NB4 (cell line): ENCODE measurements around the gene RAB3C.

Experiments used
- DNase-seq: peaks from one replicate; pipeline ENCODE4 v3.0.0; 2010; ENCODE audit warnings: low read depth
- H3K4me3 ChIP-seq: one replicate; pipeline ENCODE4 v1.5.1; 2011; ENCODE audit warnings: mild to moderate bottlenecking, low read depth, low read length, moderate library complexity
- MYC ChIP-seq: IDR thresholded peaks from 2 replicates; pipeline ENCODE4 v1.6.1; 2011; ENCODE audit warnings: low read depth, low read length
- POLR2A ChIP-seq: IDR thresholded peaks from 2 replicates; pipeline ENCODE4 v1.6.1; 2011; ENCODE audit warnings: mild to moderate bottlenecking; ENCODE audit not compliant: insufficient read length; ENCODE audit errors: extremely low read depth
- TF ChIP-seq, protein P1 (sequence below): IDR thresholded peaks from 2 replicates; pipeline ENCODE4 v1.6.1; 2011; ENCODE audit warnings: low read depth, low read length
- TF ChIP-seq, protein P2 (sequence below): IDR thresholded peaks from one replicate; pipeline ENCODE4 v1.5.1; 2012; ENCODE audit warnings: low read depth, low read length

Gene RAB3C

DNA sequence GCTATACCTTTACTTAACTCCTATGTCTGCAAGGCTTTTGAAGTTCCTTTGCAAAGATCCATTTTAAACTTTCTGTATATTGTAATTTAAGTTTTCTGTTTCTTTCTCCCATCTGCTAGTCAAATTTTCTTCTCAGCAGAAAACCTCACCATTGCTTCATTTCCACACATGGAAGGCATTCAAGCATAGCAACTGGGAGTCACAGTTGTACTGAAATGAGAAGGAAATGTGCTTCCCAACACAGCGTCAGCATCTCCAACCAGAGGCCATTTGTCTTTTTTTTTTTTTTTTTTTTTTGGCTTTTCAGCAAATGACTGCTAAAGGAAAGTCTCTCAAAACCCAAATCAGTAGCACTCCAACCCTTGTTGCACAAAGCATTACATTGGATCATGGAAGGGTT, 92.5 kb downstream of the RAB3C start:
- TF ChIP-seq POLR2A = no peak
- TF ChIP-seq, protein P1, sequence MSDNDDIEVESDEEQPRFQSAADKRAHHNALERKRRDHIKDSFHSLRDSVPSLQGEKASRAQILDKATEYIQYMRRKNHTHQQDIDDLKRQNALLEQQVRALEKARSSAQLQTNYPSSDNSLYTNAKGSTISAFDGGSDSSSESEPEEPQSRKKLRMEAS = no peak
- TF ChIP-seq, protein P2, sequence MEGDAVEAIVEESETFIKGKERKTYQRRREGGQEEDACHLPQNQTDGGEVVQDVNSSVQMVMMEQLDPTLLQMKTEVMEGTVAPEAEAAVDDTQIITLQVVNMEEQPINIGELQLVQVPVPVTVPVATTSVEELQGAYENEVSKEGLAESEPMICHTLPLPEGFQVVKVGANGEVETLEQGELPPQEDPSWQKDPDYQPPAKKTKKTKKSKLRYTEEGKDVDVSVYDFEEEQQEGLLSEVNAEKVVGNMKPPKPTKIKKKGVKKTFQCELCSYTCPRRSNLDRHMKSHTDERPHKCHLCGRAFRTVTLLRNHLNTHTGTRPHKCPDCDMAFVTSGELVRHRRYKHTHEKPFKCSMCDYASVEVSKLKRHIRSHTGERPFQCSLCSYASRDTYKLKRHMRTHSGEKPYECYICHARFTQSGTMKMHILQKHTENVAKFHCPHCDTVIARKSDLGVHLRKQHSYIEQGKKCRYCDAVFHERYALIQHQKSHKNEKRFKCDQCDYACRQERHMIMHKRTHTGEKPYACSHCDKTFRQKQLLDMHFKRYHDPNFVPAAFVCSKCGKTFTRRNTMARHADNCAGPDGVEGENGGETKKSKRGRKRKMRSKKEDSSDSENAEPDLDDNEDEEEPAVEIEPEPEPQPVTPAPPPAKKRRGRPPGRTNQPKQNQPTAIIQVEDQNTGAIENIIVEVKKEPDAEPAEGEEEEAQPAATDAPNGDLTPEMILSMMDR = no peak
- no peak for TF ChIP-seq MYC
- no peak for DNase-seq
- no peak overlapping the region for H3K4me3 ChIP-seq

DNA sequence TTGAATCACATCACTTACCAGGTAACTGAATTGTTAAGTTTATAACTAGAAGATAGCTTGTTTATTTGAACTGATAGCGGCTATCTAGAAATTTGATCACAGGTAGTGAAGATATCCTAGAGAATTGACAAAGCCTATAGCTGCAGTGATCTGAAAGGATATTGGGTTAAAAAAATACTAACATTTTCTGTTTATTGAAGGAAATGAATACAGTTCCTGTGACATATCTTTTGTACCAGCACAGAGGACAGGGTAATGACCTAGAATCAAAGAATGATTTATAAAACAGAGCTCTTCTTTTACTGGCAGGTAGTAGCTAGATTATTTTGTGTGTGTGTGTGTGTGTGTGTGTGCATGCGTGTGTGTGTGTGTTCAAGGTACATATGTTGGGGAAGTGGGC, 94.8 kb downstream of the RAB3C start:
- TF ChIP-seq, protein P2 = no peak
- no peak for TF ChIP-seq POLR2A
- TF ChIP-seq MYC = no peak
- TF ChIP-seq, protein P1 = no peak
- DNase-seq = no peak
- no peak overlapping the region for H3K4me3 ChIP-seq

DNA sequence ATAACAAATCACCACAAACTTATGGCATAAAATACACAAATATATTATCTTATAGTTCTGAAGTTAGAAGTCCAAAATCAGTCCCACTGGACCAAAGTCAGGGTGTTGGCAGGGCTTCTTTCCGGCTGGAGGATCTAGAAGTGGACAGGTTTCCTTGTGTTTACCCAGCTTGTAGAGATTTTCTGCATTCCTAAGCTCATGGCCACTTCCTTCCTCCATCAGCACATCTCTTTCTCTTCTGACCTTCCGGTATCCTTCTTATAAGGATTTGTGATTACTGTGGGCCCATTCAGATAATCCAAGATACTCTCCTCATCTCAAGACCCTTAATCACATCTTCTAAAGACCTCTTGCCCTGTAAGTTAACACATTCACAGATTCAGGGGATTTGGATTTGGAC, 97.6 kb downstream of the RAB3C start:
- no peak for DNase-seq
- no peak overlapping the region for H3K4me3 ChIP-seq
- no peak for TF ChIP-seq MYC
- TF ChIP-seq, protein P1 = no peak
- TF ChIP-seq POLR2A = no peak

DNA sequence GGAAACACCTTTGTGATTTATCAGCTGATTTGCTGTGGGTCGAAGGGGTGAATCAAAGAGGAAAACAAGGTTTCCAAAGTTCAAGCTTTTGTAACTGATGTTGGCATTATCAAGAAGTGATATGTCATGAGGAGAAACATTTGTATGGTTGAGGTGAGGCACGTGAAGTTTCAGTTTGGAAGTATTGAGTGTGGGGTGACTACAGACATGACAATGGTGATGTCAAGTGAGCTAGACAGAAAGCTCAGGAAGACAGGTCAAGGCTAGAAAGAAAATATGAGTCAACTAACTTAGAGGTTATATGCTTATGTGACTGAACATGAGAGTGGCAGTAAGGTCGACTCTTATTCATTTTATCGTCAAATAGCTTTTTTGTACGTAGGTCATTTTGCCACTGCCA, 99.1 kb downstream of the RAB3C start:
- no peak overlapping the region for H3K4me3 ChIP-seq
- no peak for TF ChIP-seq MYC
- TF ChIP-seq, protein P2 = no peak
- TF ChIP-seq POLR2A = no peak
- TF ChIP-seq, protein P1 = no peak
- DNase-seq = no peak

DNA sequence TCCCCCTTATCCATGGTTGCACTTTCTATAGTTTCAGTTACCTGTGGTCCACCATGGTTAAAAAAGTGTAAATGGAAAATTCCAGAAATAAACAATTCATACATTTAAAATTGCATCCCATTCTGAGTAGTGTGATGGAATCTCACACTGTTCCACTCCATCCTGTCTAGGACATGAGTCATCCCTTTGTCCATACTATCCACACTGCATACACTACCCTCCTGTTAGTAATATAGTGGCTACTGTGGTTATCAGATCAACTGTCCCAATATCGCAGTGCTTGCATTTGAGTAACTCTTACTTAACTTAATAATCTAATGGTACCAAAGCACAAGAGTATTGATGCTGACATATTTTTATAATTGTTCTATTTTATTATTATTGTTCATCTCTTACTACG, 100.7 kb downstream of the RAB3C start:
- no peak for TF ChIP-seq MYC
- TF ChIP-seq, protein P1 = no peak
- TF ChIP-seq, protein P2 = no peak
- TF ChIP-seq POLR2A = no peak
- no peak for DNase-seq
- H3K4me3 ChIP-seq = no peak overlapping the region

DNA sequence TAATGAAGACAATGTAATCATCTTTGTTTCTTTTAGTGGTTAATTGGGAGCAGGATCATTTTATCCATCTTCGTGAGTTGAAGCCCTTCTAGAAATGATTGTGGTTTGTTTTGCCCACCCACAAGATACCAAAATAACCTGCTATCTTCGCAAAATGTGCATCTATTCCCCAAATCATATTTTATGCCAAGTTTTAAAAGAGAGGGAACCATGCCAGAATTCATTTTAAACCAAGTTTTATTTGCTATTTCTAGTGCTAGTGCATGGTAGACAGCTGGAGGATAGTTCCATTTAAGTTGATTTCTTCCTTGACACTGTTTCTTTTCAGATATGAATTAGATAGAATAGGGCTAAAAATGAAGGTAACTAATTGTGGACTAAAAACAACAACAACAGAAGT, 104.2 kb downstream of the RAB3C start:
- DNase-seq = no peak
- no peak for TF ChIP-seq MYC
- TF ChIP-seq, protein P2 = no peak
- no peak overlapping the region for H3K4me3 ChIP-seq
